Measurements from ENCODE around the gene ADSS2.
"Not testable (repeated sequence)": the region's sequence is repeated elsewhere in the genome, so short reads cannot be mapped to it uniquely, and the experiment has no call there.

ADSS2 gene

DNA sequence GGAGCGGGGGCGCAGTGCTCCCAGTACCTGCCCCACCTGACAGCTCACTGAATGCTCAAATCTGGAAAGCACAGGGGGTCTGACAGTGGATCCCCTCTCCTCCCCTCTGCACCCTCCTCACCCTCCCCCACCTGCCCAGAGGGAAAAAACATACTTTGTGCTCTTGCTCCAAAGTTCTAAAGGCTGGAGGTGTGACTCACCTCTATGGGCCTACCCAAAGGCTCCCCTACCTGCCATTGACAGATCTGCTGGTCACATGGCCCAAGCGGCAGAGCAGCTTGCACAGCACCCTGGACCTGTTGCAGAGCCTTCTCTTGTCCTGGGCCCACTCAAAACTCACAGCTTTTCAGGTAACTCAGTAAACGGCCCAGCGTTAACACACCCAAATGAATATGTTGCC lies 55.7 kb downstream of the ADSS2 start:
- DNase-seq (ENCODE audit: low spot score): no peak

DNA sequence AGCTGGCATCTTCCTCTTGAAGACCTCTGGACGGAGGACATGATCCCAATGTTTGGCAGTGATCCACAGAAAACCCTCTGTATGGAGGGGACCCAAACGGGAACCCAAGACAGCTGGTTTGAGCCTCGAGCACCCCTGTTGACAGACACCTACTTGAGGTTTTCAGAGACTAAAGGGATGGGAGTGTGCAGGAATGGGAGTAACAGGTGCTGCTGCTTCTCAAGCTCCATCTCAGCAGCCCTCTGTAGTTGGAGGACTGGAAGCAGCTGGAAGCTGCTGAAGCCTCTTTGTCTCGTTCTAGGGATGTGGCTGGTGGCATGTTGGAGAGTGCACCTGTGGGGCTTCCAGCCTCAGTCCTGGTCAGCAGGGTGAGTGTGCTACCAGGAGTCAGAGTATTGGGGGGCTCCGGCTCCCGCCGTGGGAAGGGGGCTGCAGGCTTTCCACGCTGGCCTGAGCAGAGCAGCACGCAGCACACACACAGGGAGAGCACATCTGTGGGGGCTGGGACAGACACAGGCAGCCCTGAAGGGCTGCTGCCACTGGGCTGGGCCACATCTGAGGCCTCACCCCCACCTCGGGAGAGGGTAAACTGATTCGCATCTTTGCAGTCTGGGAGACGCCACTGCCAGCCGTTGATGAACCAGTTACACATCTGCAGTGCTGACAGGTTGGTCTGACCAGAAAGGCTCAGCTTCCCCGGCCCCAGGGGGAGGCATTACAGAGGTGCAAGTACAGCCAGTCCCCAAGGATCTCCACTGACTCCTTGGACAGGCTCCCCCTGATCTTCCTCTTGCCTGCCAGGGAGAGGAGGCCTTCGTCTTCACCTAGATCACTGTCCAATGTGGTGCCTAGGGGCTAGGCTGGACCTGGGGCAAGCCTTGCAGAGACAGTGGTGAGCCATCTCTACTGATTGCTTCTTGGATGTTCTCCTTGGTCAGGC lies 56.6 kb downstream of the ADSS2 start:
- DNase-seq (ENCODE audit: low spot score): no peak

DNA sequence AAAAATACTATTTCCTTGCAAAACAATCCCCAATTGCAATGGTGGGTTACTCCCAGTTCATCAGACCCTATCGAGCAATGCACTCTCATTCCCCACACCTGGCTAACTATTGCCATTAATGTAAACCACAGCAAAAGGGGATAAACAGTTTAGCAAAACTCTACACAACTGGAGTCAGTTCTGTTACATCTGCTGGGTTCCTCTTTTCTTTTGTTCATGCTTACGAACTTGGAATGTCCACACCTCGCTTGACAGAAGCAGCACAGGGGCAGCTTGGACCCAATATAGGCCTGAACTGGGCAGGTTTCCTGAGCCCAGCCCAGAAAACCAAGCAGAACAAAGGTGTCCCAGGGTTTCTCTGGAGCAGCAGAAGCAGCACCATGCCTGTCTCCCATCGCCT lies 57.4 kb downstream of the ADSS2 start:
- no peak for DNase-seq (ENCODE audit: low spot score)

DNA sequence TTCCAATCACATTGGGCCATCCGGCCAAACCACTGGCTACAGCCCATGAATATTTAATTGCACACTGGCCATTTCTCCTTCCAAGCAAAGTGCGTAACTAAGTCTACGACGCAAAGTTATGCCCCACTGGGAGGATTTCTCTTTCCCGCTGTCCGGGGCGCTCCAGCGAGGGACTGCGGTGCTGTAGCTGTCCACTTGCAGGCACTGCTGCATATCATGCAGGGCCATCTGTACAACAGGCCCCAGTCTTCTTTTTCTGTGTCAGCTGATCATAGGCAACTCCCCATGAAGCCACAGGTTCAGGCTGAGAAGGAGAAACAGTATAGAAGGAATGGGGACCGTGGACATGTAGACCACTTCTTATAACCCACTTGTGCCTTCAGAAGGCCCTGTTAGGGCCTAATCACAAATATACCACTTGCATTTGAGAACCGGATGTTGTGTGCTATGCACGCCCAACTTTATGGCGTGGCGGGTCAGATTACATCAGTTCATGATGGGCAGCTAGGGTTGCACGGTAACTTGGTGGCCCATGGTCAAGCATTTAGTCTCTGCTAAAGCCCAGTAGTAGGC lies 58.0 kb downstream of the ADSS2 start:
- no peak for DNase-seq (ENCODE audit: low spot score)

DNA sequence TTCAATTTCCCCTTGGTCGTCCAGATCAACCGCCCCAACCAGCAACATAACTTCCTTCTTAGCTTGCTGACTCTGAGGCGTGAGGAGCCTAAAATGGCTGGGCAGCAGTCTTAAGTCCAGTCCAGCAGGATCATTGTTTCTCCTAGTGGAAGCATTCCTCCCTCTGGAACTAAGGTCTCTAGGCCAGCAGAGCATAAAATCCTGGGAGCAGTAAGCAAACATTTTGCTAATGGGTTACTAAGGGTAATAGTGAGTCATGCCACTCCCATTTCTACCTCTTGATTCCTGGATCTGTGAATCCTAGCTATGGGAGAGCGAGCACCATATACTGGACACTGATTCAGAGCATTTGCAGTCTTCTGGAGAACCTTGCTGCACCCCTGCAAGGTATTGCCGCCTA lies 59.9 kb downstream of the ADSS2 start:
- DNase-seq (ENCODE audit: low spot score): no peak

DNA sequence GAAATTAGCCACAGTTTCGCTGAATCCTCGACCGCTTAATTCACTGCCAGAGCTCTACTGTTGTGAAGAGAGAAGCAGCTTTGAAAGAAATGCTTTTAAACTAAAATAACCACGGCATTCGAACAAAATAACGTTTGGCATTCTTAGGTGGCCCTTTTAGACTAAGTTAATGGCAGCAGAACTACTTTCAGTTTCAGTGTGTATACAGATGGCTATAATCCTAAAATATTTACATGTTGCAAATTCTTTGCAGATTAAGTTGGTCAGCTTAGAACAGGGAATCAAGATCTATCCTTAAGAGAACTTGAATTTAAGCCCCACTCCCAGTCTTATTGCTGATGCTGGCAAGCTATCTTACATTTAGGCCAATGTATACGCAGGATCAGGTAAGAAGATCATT lies 62.7 kb downstream of the ADSS2 start:
- DNase-seq (ENCODE audit: low spot score): no peak

DNA sequence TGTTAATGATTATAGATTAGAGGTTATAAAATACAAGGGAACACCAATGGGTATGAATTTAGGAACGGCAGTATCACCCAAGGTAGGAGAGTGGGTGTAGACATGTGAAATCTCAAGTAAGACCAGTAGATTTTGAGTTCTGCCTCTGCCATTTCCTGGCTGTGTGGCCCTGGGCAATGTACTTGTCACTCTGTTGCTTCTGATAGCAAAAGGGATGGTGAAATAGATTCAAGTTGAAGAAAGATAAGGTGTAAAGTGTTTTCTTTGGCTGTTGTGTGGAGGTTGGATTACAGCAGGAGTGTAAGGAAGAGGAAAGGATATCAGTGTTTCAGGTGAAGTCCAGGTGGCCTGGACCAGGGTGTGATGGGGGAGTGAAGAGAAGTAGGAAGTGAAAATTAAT lies 64.3 kb downstream of the ADSS2 start:
- DNase-seq (ENCODE audit: low spot score): no peak

DNA sequence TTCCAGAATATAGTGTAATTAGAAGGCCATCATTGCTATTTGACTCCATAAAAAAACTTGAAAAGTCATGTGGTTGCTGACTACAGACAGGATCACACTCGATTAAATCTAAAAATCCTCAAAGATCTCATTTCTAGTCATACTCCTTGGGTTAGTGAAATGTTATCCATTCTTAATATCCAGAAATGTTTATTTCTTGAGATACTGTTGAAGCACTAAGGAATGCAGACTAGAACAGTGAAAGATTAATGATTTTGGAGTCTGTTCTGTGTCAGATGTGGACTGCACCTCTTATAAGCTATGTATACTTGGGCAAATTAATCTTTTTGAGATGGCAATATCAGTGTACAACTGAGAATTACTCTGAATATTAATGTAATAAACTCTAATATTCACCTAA lies 65.1 kb downstream of the ADSS2 start:
- DNase-seq (ENCODE audit: low spot score): no peak

DNA sequence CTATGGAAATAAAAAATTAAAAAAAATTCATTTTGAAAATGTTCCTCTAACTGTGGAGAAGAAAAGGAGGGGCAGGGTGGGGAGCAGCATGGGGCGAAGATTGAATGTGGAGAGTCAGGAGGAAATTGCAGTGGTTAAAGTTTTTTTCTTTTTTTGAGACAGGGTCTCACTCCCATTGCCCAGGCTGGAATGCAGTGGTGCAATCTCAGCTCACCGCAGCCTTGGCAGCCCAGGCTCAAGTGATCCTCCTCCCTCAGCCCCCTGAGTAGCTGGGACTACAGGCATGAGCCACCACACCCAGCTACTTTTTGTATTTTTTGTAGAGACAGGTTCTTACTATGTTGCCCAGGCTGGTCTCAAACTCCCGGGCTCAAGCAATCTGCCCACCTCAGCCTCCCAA lies 67.6 kb downstream of the ADSS2 start:
- DNase-seq (ENCODE audit: low spot score): no peak

DNA sequence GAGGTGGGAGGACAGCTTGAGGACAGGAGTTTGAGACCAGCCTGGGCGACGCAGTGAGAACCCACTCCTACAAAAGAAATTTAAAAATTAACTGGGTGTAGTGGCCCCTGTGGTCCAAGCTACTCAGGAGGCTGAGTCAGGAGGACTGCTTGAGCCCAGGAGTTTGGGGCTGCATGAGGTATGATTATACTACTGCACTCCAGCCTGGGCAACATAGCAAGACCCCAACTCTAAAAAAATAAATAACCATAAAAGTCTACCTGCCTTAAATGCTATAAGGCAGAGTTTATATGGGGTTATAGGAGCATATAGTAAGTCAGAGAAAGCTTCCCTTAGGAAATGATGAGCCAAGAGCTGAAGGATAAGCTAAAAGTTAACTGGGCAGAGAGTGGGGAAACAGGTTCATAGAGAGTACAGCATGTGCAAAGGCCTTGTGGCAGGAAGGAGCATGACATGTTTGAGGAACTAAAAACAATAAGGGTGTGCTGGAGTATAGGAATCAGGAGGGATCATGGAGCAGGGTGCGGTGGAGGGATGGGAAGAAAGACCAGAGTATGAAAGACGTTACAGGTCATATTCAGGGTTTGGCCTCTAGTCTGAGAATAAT lies 68.3 kb downstream of the ADSS2 start:
- no peak for DNase-seq (ENCODE audit: low spot score)

DNA sequence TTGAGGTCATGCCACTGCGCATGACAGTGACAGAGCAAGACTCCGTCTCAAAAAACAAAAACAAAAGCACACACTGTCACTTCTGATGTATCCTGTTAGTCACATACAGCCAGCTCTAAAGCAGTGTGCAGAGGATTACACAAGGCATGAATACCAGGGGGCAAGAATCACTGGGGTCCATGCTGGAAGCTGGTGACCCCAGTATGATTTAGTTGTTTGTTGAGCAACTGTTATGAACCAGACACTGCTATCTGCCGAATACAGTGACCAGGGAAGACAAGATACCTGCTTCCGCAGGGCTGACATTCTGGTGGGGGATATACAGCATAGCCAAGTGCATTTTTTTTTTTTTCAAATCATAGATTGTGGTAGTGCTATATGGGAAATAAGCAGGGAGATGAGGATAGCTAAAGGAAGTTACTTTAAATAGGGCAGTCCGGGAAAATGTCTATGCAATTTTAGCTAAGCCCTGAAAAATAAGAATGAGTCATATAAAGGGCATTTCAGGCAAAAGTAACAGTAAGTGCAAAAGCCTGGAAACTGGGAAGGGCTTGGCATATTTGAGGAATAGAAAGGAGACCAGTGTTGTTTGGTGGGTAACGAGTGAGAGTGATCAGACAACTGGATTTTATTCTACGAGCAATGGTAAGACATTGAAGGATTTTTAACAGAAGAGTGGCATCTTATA lies 69.7 kb downstream of the ADSS2 start:
- peak; percentile 68 for DNase-seq (ENCODE audit: low spot score)

DNA sequence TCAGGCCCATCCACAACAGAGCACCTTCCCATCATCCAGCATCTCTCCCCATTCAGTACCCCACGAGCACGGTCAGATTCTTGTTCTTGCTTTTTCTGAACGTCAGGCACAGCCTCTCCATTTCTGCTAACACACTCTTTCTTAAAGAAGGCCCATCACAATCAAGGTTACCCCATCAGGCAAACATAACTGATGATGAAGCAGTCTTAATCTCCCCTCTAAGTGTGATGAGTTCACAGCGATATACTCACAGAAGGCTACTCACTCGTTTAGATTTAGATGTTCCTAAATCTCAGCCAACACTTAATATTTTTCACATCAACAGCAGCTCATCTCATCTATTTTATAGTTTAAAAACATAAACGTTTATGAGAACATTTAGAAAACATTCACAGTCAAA lies 75.6 kb downstream of the ADSS2 start:
- no peak for DNase-seq (ENCODE audit: low spot score)

DNA sequence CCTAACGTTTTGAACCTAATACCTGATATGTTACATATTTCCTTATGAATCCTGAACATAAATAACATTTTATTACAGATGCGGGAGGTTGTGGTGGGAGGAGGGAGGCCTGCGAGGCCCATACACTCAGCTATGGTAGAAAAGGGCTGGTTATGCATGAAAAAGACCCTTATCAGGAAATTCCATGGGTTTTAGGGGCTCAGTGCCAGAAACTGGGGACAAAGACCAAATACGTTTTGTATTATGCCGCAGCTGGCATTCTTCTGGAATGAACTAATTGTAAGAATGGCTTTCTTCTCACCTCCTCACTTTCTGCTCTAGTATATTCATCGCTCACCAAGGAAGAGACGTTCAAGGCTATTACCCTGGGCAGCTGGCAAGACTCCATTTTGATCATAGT lies 76.7 kb downstream of the ADSS2 start:
- DNase-seq (ENCODE audit: low spot score): no peak

DNA sequence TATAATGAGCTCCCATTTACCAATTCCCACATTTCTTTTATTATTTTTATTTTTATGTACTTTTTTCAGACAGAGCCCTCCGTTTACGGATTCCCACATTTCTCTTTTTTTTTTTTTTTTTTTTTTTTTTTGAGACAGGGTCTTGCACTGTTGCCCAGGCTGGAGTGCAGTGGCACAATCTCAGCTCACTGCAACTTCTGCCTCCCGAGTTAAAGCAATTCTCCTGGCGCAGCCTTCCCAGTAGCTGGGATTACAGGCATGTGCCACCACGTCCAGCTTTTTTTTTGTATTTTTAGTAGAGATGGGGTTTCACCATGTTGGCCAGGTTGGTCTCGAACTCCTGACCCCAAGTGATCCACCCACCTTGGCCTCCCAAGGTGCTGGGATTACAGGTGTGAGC lies 77.2 kb downstream of the ADSS2 start:
- not testable (repeated sequence) for DNase-seq (ENCODE audit: low spot score)

DNA sequence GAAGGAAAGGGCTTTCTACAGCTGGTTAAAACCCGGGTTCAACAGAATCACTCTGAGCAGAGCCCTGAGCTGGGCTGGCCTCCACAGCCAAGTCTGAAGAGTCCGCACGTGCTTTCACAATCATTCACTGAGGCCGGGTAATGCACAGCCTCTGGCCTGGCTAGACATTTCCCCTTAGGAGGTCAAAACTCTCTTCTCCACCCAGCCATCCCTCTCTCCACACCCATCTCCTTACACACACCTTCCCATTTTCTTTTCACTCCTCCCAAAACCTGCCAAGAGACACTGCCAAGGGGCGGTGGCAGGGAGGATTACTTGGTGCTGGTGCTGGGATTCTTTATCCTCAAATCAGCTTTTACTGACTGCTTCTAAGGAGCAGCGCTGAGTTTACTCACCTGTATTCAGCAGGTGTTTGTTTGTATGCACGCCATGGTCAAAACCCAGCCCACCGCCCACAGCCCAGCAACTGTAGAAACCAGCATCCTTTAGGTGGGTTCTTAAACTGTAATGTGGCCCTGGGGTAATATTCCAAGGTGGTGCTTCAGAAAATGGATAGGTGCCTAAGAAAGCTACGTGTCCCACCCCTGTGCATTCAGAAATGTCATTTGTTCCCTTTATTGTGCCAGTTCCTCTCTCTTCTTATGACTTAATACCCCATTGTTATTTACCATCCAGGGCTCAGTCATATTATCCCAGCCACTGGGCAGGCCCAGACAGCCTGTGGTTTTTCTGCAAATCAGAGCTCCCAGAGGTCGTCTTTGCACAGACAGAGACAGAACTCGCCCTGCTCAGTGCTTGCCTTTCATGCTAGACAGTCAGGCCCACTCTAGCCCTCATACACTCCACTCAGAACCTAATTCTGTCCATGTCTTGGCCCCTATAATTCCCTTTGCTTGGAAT lies 80.2 kb downstream of the ADSS2 start:
- DNase-seq (ENCODE audit: low spot score): no peak

DNA sequence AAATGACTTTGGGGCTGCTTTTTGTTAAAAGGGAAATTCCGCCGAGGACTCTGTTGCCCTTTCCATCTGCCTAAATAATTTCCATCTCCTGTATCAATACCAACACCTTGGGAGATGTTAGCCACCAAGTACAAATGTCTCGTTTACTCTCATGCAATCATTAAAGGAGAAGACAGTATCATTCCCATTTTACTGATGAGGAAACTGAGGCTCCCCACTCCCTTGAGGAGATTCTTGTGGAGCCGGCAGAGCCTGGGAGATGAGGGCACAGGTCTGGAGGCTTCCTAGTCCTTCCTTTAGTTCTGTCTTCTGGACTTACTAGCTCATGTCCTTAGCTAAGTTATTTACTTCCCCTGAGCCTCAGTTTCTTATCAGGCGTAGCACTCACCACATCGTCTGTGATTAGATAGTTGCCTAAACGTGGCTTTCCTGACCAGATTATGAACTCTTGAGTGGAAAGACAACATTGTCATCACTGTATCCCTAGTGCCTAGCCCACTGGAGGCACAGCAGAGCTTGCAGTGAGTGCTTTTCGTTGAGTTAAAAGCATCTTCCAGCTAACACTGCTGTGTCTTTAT lies 81.6 kb downstream of the ADSS2 start:
- no peak for DNase-seq (ENCODE audit: low spot score)

DNA sequence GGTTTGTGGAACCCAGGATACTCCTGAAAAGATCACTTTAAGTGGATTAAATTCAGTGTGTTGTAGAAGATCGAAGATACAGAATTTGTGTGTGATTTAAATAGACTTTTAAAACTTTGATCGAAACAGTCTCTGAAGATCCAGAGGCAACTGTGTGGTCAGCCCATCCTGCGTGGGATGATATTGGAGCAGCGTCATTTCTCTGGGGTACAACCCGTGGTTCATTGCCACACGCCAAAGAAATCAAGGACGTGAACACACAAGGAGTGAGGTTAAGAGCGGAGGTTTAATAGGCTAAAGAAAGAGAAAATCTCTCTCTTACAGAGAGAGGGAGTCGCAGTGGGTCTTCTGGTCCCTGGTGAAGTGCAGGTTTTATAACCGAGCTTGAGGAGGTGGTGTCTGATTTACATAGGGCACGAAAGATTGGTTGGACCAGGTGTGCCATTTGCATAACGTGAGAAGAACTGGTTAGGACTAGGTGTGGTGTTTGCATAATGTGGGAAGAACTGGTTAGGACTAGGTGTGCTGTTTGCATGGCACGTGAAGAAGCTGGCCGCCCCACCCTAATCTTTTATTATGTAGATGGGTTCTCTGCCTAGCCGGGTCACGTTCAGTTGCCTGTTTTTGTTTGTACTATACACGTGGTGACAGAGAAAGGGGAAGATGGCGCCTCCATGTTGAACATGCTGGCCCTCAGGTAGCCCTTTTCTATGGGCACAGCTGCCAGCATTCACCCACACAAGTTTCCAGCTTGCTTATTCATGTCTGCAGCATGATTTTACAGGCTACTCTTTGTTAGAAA lies 82.3 kb downstream of the ADSS2 start:
- no peak for DNase-seq (ENCODE audit: low spot score)

DNA sequence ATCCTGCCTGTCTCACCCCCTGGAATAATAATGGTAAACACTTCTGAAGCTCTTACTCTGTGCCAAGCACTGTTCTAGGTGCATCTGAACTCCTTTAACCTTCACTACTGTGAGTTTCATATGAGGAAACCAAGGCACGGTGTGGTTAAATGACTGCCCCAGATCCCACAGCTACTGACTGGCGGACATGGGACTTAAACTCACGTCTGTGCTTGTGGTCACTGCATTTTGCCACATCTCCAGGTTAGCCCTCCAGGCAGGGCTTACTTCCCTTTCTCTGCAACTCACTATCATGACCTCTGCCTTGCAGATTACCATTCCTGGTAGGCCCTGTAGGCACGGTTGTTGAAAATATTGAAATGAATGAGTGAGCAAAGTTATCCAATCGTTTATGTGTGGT lies 83.4 kb downstream of the ADSS2 start:
- no peak for DNase-seq (ENCODE audit: low spot score)

DNA sequence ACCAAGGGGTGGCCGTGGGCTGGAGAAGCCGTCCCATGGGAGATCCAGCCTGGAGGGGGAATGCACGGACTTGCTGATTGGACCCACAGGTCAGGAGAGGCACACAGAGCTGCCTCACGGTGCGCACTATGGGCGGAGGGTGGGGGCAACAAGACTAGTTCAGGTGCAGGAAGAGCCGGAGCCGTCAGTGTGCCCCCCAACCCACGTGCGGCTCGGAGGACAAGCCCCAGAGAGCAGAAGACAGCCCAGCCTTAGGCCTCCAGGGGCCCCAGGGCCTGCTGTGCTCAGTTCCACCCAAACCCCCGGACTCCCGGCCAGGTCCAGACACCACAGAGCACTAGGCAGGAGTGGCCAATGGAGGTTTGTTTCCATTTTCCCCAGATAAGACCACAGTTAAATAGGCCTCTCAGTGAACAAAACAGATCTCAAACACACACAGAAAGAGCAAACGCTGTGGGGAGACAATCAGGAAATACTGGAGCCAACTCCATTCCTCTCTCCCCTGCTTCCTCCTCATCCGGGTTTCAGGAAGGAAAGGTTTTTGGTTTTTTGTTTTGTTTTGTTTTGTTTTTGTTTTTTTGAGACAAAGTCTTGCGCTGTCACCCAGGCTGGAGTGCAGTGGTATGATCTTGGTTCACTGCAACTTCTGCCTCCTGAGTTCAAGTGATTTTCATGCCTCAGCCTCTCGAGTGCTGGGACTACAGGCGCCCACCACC lies 84.2 kb downstream of the ADSS2 start:
- DNase-seq (ENCODE audit: low spot score): no peak

DNA sequence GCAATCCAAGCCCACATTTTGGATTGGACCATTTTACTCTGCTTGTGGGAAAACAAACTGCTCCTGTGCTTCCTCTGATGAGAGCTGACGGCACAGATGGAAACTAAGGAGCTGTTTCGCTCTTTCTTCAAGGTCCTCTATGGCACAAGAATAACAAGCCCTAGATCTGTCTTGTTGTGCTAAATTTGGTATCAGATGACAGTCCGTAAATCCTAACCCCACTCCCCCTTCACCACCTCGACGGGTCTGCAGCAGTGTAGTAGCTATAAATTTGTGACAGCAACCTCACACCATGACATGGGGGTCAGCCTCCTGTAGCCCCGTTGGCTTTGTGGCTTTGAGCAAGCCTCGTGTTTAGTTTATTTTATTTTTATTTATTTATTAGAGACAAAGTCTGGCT lies 85.9 kb downstream of the ADSS2 start:
- no peak for DNase-seq (ENCODE audit: low spot score)
